Right lobe of liver (tissue), 6 donors: ENCODE results near the gene NSL1. TPM values are rescaled to one million over a fixed set of nuclear protein-coding genes. Genes with fewer than 3 reads are reported as not detected.

Experiments used
- ATAC-seq, 4 donors: fragments of 200-7000 bp; cut with Tn5 transposase; one replicate each; pipeline ENCODE4 v1.9.1; 2020; ENCODE audit warnings: mild to moderate bottlenecking in 4 of 4, moderate library complexity in 4 of 4
- DNase-seq, 3 donors: peaks; one replicate each; pipeline ENCODE4 v3.0.0-alpha.2; 2020
- H3K27ac ChIP-seq, 3 donors: fragments of 200-600 bp; one replicate each; pipeline ENCODE4 v1.8.0; 2022
- H3K27me3 ChIP-seq, 2 donors: fragments of 200-600 bp; one replicate each; pipeline ENCODE4 v1.8.0; 2022
- H3K36me3 ChIP-seq, 4 donors: fragments of 200-600 bp; sonication (generic) in 1 of 4; one replicate each; pipeline versions ENCODE4 v1.5.1 to v1.8.0; 2017 to 2022; ENCODE audit warnings: control low read depth in 1 of 4
- H3K4me1 ChIP-seq, 4 donors: fragments of 200-600 bp; sonication (generic) in 1 of 4; one replicate each; pipeline versions ENCODE4 v1.5.1 to v1.8.0; 2017 to 2022; ENCODE audit warnings: control low read depth in 1 of 4
- H3K4me3 ChIP-seq, 3 donors: fragments of 200-600 bp; one replicate each; pipeline ENCODE4 v1.8.0; 2022
- H3K9me3 ChIP-seq, 4 donors: fragments of 200-600 bp; sonication (generic) in 1 of 4; one replicate each; pipeline versions ENCODE4 v1.5.1 to v1.8.0; 2017 to 2022; ENCODE audit warnings: control low read depth in 1 of 4
- POLR2A ChIP-seq: fragments of 450-650 bp; IDR thresholded peaks from one replicate; pipeline ENCODE4 v1.6.1; 2017; ENCODE audit warnings: antibody characterized with exemption, mild to moderate bottlenecking
- WGBS: methylation state at CpG from one replicate; pipeline ENCODE4 v1.1.6; 2018; ENCODE audit warnings: low coverage, low lambda C conversion rate; ENCODE audit not compliant: insufficient coverage; ENCODE audit errors: missing lambda C conversion rate; 5-methylcytosine and 5-hydroxymethylcytosine counted together
- intact Hi-C, 2 donors: fragments of 100-400 bp; cut with DNase I; formaldehyde crosslinking; loops; one replicate each; pipeline versions ENCODE4 v1.11.2 to v1.14.1; 2022
- total RNA-seq, 6 experiments: library from RNA; depleted of rRNA in 2 of 6; stranded (reverse); fragments of >200 nt in 2 of 6; fragmentation: NEBNext Ultra II Directional in 3 of 6; extraction: Animal tissue kit (Norgen Biotek cat#: 25700) in 3 of 6; gene quantifications; one replicate each; pipeline versions ENCODE4 v1.1.0 to v1.2.4, GENCODE V29; 2016 to 2023
- TF ChIP-seq, protein P1 (sequence below), 4 donors: fragments of 200-600 bp in 3 of 4; fragments of 450-650 bp in 1 of 4; IDR thresholded peaks; one replicate each; pipeline versions ENCODE4 v1.5.1 to v1.8.0; 2016 to 2022; ENCODE audit warnings: antibody characterized with exemption in 4 of 4, mild to moderate bottlenecking in 2 of 4
- donor health status: DM: no; HTN: yes; CAD: no.
- donor health status: DM: no; HTN: no; CAD: no.
- donor health status: DM: no; HTN: no; CAD: no.
- donor health status: DM: no; HTN: yes; CAD: no.
- donor health status: DM: no; HTN: yes; CAD: no.

NSL1 gene
- total RNA-seq, 6 experiments from 2014 or later = 13.3 to 26.5 (median 16.2) TPM

DNA sequence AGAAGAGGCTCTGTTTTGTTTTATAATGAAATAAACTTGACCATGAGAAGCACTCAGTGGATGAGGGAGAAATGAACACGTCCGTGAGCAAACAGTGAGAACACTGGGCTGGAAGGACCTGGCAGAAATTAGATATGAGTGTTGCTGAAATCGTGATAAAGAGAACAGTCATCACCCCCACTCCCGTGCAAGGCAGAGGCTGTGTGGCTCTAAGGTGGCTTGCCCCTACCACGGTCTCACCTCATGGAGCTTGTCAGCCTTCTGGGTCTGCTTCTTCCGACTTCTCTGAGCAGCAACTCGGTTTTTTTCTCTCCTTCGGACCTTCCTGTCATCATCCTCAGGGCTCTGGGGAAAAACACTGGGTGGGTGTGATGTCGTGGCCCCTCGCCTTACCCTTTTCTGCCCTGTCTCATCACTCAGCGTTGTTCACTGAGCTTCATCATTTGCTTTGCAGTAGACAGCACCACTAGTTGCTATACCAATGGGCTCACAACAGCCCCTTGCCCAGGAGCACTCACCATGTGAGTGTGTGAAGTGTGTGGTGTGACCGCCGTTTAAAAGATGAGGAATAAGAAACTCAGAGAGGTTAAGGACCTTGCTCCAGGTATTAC, 94.8 kb downstream of the NSL1 start:
- H3K4me1 ChIP-seq = peaks cover 0 to 22% (median 6%) of the 10 kb centered on the region in 4 donors
- ATAC-seq (no peak), DNase-seq (no peak)
- TF ChIP-seq POLR2A = no peak
- TF ChIP-seq, protein P1, sequence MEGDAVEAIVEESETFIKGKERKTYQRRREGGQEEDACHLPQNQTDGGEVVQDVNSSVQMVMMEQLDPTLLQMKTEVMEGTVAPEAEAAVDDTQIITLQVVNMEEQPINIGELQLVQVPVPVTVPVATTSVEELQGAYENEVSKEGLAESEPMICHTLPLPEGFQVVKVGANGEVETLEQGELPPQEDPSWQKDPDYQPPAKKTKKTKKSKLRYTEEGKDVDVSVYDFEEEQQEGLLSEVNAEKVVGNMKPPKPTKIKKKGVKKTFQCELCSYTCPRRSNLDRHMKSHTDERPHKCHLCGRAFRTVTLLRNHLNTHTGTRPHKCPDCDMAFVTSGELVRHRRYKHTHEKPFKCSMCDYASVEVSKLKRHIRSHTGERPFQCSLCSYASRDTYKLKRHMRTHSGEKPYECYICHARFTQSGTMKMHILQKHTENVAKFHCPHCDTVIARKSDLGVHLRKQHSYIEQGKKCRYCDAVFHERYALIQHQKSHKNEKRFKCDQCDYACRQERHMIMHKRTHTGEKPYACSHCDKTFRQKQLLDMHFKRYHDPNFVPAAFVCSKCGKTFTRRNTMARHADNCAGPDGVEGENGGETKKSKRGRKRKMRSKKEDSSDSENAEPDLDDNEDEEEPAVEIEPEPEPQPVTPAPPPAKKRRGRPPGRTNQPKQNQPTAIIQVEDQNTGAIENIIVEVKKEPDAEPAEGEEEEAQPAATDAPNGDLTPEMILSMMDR (IDR thresholded peaks at IDR 0.05) = no peak
- H3K4me3 ChIP-seq = no peak overlapping the region
- no peak overlapping the region for H3K27ac ChIP-seq
- 57% methylated on average over 9 of the region's 13 CpGs for WGBS
- intact Hi-C loops = no loop called here
- H3K9me3 ChIP-seq = no peaks in the 10 kb centered on the region
- no peaks in the 10 kb centered on the region for H3K36me3 ChIP-seq
- peaks cover 0 to 14% of the 10 kb centered on the region in 2 donors for H3K27me3 ChIP-seq

DNA sequence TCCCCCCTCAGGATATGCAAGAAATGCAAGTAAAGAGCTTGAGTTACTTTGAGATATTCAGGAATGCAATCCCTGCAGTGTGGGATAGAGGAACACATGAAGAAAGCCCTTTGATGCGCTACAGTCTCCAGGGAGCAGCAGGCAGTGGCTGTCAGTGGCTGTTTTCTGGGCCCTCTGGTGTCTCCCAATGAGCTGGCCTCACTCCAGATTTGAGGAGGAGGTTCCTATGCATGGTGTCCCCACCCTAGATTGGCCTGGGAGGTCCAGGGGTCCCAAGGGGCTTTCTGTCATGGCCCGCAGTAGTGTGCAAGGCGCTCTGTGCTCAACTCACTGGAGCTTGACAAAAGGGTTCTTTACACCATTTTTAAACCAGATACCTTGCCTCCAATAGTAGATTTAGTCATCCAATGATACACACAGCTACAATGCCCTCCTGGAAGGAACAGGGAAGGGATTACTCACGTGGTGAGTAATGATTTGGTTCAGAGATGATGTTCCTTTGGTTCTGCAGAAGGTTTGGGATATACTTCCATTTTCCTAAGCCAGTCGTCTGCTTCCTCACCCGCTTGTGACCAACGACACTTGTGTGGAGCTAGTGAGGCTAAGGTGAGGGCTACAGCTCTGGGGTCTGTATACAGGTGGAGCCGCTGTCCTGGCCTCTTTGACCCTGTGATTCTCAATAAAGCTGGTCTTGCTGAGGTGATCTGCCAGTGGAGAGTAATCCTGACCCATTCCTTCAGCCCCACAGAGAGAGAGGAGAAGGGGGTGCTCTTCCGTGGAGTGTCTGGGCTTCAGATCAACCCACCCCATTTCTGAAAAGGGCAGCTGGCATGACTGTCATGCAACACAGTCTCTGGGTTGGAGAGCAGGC, 98.6 kb downstream of the NSL1 start:
- H3K9me3 ChIP-seq = no peaks in the 10 kb centered on the region
- no peaks in the 10 kb centered on the region for H3K36me3 ChIP-seq
- peaks cover 0 to 9% of the 10 kb centered on the region in 2 donors for H3K27me3 ChIP-seq
- no peak overlapping the region for H3K4me3 ChIP-seq
- 67% methylated on average over 2 of the region's 9 CpGs for WGBS
- no peak overlapping the region for H3K27ac ChIP-seq
- TF ChIP-seq, protein P1 (IDR thresholded peaks at IDR 0.05) = no peak
- no peak for TF ChIP-seq POLR2A
- DNase-seq = no peak
- intact Hi-C loops = no loop called here
- no peaks in the 10 kb centered on the region for H3K4me1 ChIP-seq
- no peak for ATAC-seq

DNA sequence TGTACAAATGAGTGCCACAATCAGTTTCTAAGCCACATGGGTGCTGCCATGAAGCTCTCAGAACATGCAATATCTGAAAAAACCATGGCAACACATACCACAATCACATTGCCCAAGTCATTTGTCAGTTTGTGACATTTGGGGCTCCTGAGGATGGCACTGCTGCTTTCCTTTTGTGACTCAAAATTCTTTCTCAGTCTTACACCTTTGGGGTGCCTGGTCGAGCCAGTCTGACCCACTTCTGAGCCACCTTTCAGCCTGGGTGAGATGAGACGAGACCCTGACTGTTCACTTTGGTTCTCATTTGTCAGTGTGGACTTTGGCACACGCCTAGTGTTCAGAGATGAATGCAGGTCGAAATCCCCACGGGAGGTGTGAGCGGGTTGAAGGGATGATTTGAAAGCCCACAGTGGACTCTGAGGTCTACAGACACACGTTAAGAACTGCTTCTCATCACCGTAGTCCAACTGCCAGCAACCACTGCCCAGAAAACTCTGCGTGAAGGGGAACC, 100.0 kb downstream of the NSL1 start:
- WGBS = 46% methylated on average over 8 of the region's 9 CpGs
- H3K36me3 ChIP-seq = no peaks in the 10 kb centered on the region
- H3K27me3 ChIP-seq = peaks cover 0 to 4% of the 10 kb centered on the region in 2 donors
- intact Hi-C loops = no loop called here
- H3K9me3 ChIP-seq = no peaks in the 10 kb centered on the region
- ATAC-seq = no peak
- no peaks in the 10 kb centered on the region for H3K4me1 ChIP-seq
- no peak for TF ChIP-seq POLR2A
- TF ChIP-seq, protein P1 (IDR thresholded peaks at IDR 0.05) = no peak
- H3K27ac ChIP-seq = no peak overlapping the region
- no peak for DNase-seq
- no peak overlapping the region for H3K4me3 ChIP-seq

DNA sequence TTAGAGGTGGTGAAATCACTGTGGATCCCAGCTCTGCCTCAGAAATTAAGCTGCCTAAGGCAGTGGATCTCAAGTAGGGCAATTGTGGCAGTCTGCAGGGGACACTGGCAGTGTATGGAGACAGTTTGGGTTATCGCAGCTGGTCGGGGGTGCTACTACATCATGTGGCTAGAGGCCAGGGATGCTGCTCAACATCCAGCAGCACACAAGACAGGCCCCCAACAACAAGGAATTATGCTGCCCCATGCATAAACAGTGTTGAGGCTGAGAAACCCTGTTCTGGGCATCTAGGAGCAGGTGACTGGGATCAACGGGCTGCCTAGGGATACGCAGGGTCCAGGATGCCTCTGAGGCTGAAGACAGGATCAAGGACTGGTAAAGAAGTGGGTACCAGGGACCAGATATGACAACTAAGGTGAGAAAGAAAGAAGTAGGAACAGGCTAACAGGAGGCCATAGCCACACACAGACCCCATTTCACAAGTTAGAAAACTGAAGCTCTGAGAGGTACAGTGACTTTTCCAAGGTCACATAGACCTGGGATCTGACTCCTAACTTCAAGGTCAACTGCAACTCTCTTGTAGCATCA, 100.7 kb downstream of the NSL1 start:
- no peak for TF ChIP-seq POLR2A
- TF ChIP-seq, protein P1 (IDR thresholded peaks at IDR 0.05) = no peak
- Histone ChIP-seq H3K27ac (no peak overlapping the region), H3K4me3 (no peak overlapping the region), H3K36me3 (no peaks in the 10 kb centered on the region), H3K4me1 (no peaks in the 10 kb centered on the region), H3K9me3 (no peaks in the 10 kb centered on the region), H3K27me3 (no peaks in the 10 kb centered on the region)
- WGBS = 69% methylated on average over 4 of the region's 4 CpGs
- DNase-seq = no peak
- intact Hi-C loops = no loop called here
- no peak for ATAC-seq
